Mesothelial cell of epicardium (in vitro differentiated cells): ENCODE data around the gene CALY. TPM values are rescaled to one million over a fixed set of nuclear protein-coding genes. Genes with fewer than 3 reads are reported as not detected.

Experiments
- DNase-seq, 2 experiments: peaks; one replicate each; pipeline ENCODE4 v3.0.0; 2021; ENCODE audit warnings: low spot score in 2 of 2; ENCODE audit not compliant: unreplicated experiment in 2 of 2
- H3K27ac Mint-ChIP-seq: 2 replicates; pipeline ENCODE4 v1.8.0; 2021; ENCODE audit warnings: mixed read lengths
- H3K27me3 Mint-ChIP-seq: 2 replicates; pipeline ENCODE4 v1.8.0; 2021; ENCODE audit warnings: low read depth, mixed read lengths
- H3K36me3 Mint-ChIP-seq: 2 replicates; pipeline ENCODE4 v1.8.0; 2021; ENCODE audit warnings: mixed read lengths
- H3K4me1 Mint-ChIP-seq: 2 replicates; pipeline ENCODE4 v1.8.0; 2021; ENCODE audit warnings: mixed read lengths
- H3K4me3 Mint-ChIP-seq: 2 replicates; pipeline ENCODE4 v1.8.0; 2021; ENCODE audit warnings: mild to moderate bottlenecking, moderate library complexity, mixed read lengths
- H3K9me3 Mint-ChIP-seq: 2 replicates; pipeline ENCODE4 v1.8.0; 2021; ENCODE audit warnings: mixed read lengths
- CTCF ChIP-seq: fragments of 200-600 bp; sonication (generic); IDR thresholded peaks from one replicate; pipeline ENCODE4 v1.5.0; 2021; ENCODE audit warnings: antibody characterized with exemption; ENCODE audit not compliant: unreplicated experiment
- total RNA-seq: library from RNA; stranded (reverse); gene quantifications from 3 replicates; pipeline ENCODE4 v1.2.1, GENCODE V29; 2021

Gene CALY
- total RNA-seq, 1 donor from 2014 or later, result 2.1 TPM

- Mint-ChIP-seq H3K27me3 (no peaks in the 10 kb centered on the region), H3K4me1 (no peaks in the 10 kb centered on the region), H3K36me3 (peaks cover 45% of the 10 kb centered on the region), H3K9me3 (no peaks in the 10 kb centered on the region), H3K4me3 (no peak overlapping the region), H3K27ac (no peak overlapping the region)
- no peak for TF ChIP-seq CTCF
- DNase-seq, result no peak
Measured at GRCh38 chr10:133287832-133288500, 48.7 kb downstream of the CALY start.

- DNase-seq, result no peak
- Mint-ChIP-seq H3K4me3 (no peak overlapping the region), H3K27ac (no peak overlapping the region), H3K9me3 (no peaks in the 10 kb centered on the region), H3K36me3 (peaks cover 52% of the 10 kb centered on the region), H3K4me1 (no peaks in the 10 kb centered on the region), H3K27me3 (no peaks in the 10 kb centered on the region)
- no peak for TF ChIP-seq CTCF
Measured at GRCh38 chr10:133286366-133286765, 50.3 kb downstream of the CALY start.

GRCh38 chr10:133285217-133285616 lies 51.5 kb downstream of the CALY start:
- Mint-ChIP-seq H3K27ac (no peak overlapping the region), H3K9me3 (no peaks in the 10 kb centered on the region), H3K4me1 (no peaks in the 10 kb centered on the region), H3K36me3 (peaks cover 47% of the 10 kb centered on the region), H3K27me3 (no peaks in the 10 kb centered on the region), H3K4me3 (no peak overlapping the region)
- no peak for TF ChIP-seq CTCF
- DNase-seq, result no peak

- no peaks in the 10 kb centered on the region for H3K9me3 Mint-ChIP-seq
- TF ChIP-seq CTCF, result no peak
- DNase-seq, result no peak
- peaks cover 38% of the 10 kb centered on the region for H3K36me3 Mint-ChIP-seq
- no peak overlapping the region for H3K4me3 Mint-ChIP-seq
- no peaks in the 10 kb centered on the region for H3K27me3 Mint-ChIP-seq
- H3K4me1 Mint-ChIP-seq, result no peaks in the 10 kb centered on the region
- H3K27ac Mint-ChIP-seq, result no peak overlapping the region
Measured at GRCh38 chr10:133283931-133284330, 52.8 kb downstream of the CALY start.

- Mint-ChIP-seq H3K9me3 (no peaks in the 10 kb centered on the region), H3K4me1 (peaks cover 10% of the 10 kb centered on the region), H3K27me3 (no peaks in the 10 kb centered on the region), H3K4me3 (no peak overlapping the region), H3K36me3 (peaks cover 33% of the 10 kb centered on the region), H3K27ac (no peak overlapping the region)
- TF ChIP-seq CTCF, result no peak
- DNase-seq, result no peak
Measured at GRCh38 chr10:133282846-133283390, 53.8 kb downstream of the CALY start.
